GM12878 (cell line): ENCODE measurements around the gene DUSP22.
A peak's percentile ranks its signal among the peaks of the same experiment; 100 is the strongest.

Experiments used
- BHLHE40 ChIP-seq, 2 experiments: fragments of 450-650 bp in 1 of 2; IDR thresholded peaks; 2 replicates each; pipeline ENCODE4 v1.6.1; 2011 to 2017; ENCODE audit warnings: low read depth in 2 of 2, borderline replicate concordance in 1 of 2, improper control_type of control experiment in 1 of 2, low read length in 1 of 2, mild to moderate bottlenecking in 1 of 2
- CBX5 ChIP-seq: sonication (generic); IDR thresholded peaks from 2 replicates; pipeline ENCODE4 v1.6.1; 2016; ENCODE audit warnings: low read depth, moderate library complexity, mild to moderate bottlenecking, inconsistent platforms
- CTCF ChIP-seq, 3 experiments: IDR thresholded peaks in 2 of 3; conservative IDR thresholded peaks in 1 of 3; 2 replicates each; pipeline ENCODE4 v1.5.1; 2011; ENCODE audit warnings: low read depth in 3 of 3, low read length in 3 of 3, mild to moderate bottlenecking in 3 of 3, control low read depth in 2 of 3, moderate library complexity in 2 of 3, inconsistent platforms in 1 of 3, mixed read lengths in 1 of 3; ENCODE audit not compliant: control insufficient read depth in 2 of 3, insufficient read depth in 1 of 3; ENCODE audit errors: extremely low read depth in 1 of 3
- EZH2 ChIP-seq: IDR thresholded peaks from 2 replicates; pipeline ENCODE4 v1.6.1; 2012; ENCODE audit warnings: low read depth, mild to moderate bottlenecking, control low read depth, inconsistent platforms, low read length, borderline replicate concordance; ENCODE audit not compliant: control insufficient read depth
- HDGF ChIP-seq: fragments of 450-650 bp; IDR thresholded peaks from 2 replicates; pipeline ENCODE4 v1.6.1; 2016; ENCODE audit warnings: antibody characterized with exemption
- MAX ChIP-seq: IDR thresholded peaks from 2 replicates; pipeline ENCODE4 v1.6.1; 2012; ENCODE audit warnings: low read depth, low read length, improper control_type of control experiment
- POLR2A ChIP-seq: IDR thresholded peaks from 2 replicates; pipeline ENCODE4 v1.6.1; 2011; ENCODE audit warnings: low read depth, mild to moderate bottlenecking, low read length
- RCOR1 ChIP-seq: conservative IDR thresholded peaks from 2 replicates; pipeline ENCODE4 v1.6.1; 2012; ENCODE audit warnings: low read depth, low read length, improper control_type of control experiment
- SIN3A ChIP-seq: IDR thresholded peaks from 2 replicates; pipeline ENCODE4 v1.6.1; 2012; ENCODE audit warnings: low read depth, low read length, improper control_type of control experiment
- SMC3 ChIP-seq: IDR thresholded peaks from 2 replicates; pipeline ENCODE4 v1.6.1; 2011; ENCODE audit warnings: low read length, improper control_type of control experiment, borderline replicate concordance
- SUZ12 ChIP-seq: fragments of 200-600 bp; sonication (generic); IDR thresholded peaks from one replicate; pipeline ENCODE4 v1.6.1; 2018; ENCODE audit warnings: antibody characterized with exemption, mild to moderate bottlenecking; ENCODE audit not compliant: unreplicated experiment

- TF ChIP-seq HDGF = no peak; the same call in none of the 2 replicates
- TF ChIP-seq SIN3A = no peak
- TF ChIP-seq POLR2A = no peak
- TF ChIP-seq EZH2 = no peak
- TF ChIP-seq RCOR1 = no peak
- no peak for TF ChIP-seq CBX5
- no peak for TF ChIP-seq CTCF (IDR thresholded peaks at IDR 0.05 in 2 of 3, conservative IDR thresholded peaks at IDR 0.05 in 1 of 3; ENCODE audit: control insufficient read depth in 2 of 3, extremely low read depth in 1 of 3, insufficient read depth in 1 of 3, low read depth in 3 of 3, low read length in 3 of 3)
- no peak; the same call in 1 of the 2 replicates for TF ChIP-seq SMC3
- TF ChIP-seq BHLHE40 (IDR thresholded peaks at IDR 0.05; ENCODE audit: borderline replicate concordance in 1 of 2, low read depth in 2 of 2, low read length in 1 of 2) = peak in 1 of 2 experiments; percentile 75; a peak in 2 of 4 replicates
- TF ChIP-seq SUZ12 = no peak
- no peak for TF ChIP-seq MAX
These were observed at the start of gene DUSP22 for GRCh38 chr6:291697-292505.
